GM12878 (cell line): ENCODE measurements around the gene CPNE5. TPM values are rescaled to one million over a fixed set of nuclear protein-coding genes. Genes with fewer than 3 reads are reported as not detected.

Source experiments
- ATAC-seq: fragments of 200-7000 bp; cut with Tn5 transposase; 3 replicates; pipeline ENCODE4 v1.9.1; 2020; ENCODE audit warnings: mild to moderate bottlenecking, moderate library complexity
- BruUV-seq: library from RNA; stranded (reverse); fragments of 400-500 nt; replicated peaks from 2 replicates; lab custom pipeline; 2021; lab: Mats Ljungman, UMichigan
- CTCF ChIA-PET: fragments of 300-600 bp; sonication (Branson Sonifier 250); formaldehyde crosslinking; extraction: SDS; loops from one replicate; lab custom pipeline; 2021; ENCODE audit warnings: inconsistent platforms; lab: Yijun Ruan, JAX
- POLR2A ChIA-PET: fragments of 350-600 bp; formaldehyde crosslinking; extraction: SDS; loops from one replicate; lab custom pipeline; 2021; ENCODE audit warnings: inconsistent platforms; lab: Charles Lee
- RAD21 ChIA-PET: fragments of 300-600 bp; sonication (Branson Sonifier 250); formaldehyde crosslinking; loops from one replicate; lab custom pipeline; 2023; ENCODE audit warnings: antibody characterized with exemption; ENCODE audit not compliant: unreplicated experiment; lab: Charles Lee
- SMC1A ChIA-PET: fragments of 300-600 bp; sonication (Branson Sonifier 250); formaldehyde crosslinking; loops from one replicate; lab custom pipeline; 2023; ENCODE audit not compliant: unreplicated experiment, uncharacterized antibody; lab: Charles Lee
- DNase-seq: peaks from one replicate; pipeline ENCODE4 v3.0.0-alpha.2; 2011; ENCODE audit warnings: low read depth, low spot score
- FAIRE-seq: peaks from 3 replicates; lab custom pipeline; 2011; peaks lifted over from hg19 to GRCh38; lab: Jason Lieb, UNC
- H2AFZ ChIP-seq: 2 replicates; pipeline ENCODE4 v1.6.0; 2011; ENCODE audit warnings: low read depth, low read length, control low read depth; ENCODE audit not compliant: control insufficient read depth
- H3K27ac ChIP-seq: 2 replicates; pipeline ENCODE4 v1.5.1; 2011; ENCODE audit warnings: control low read depth; ENCODE audit not compliant: control insufficient read depth, insufficient read depth
- H3K27me3 ChIP-seq, 2 experiments: replicated peaks in 1 of 2; 2 replicates each; pipeline versions ENCODE4 v1.6.0 to v1.6.1; 2011; ENCODE audit warnings: low read length in 1 of 2; ENCODE audit not compliant: control insufficient read depth in 2 of 2, insufficient read depth in 2 of 2
- H3K36me3 ChIP-seq, 2 experiments: 2 replicates each; pipeline ENCODE4 v1.5.1; 2011; ENCODE audit warnings: low read length in 1 of 2; ENCODE audit not compliant: control insufficient read depth in 2 of 2, insufficient read depth in 2 of 2
- H3K4me1 ChIP-seq: 2 replicates; pipeline ENCODE4 v1.6.1; 2011; ENCODE audit warnings: mild to moderate bottlenecking, low read length, moderate library complexity, mixed read lengths; ENCODE audit not compliant: control insufficient read depth, insufficient read depth
- H3K4me2 ChIP-seq: 2 replicates; pipeline ENCODE4 v1.6.0; 2011; ENCODE audit warnings: control low read depth; ENCODE audit not compliant: control insufficient read depth, insufficient read depth
- H3K4me3 ChIP-seq: fragments of 200-600 bp; sonication (generic); 2 replicates; pipeline ENCODE4 v1.5.1; 2016
- H3K79me2 ChIP-seq: 2 replicates; pipeline ENCODE4 v1.6.0; 2011; ENCODE audit warnings: low read length; ENCODE audit not compliant: control insufficient read depth, insufficient read depth
- H3K9ac ChIP-seq: 2 replicates; pipeline ENCODE4 v1.8.0; 2011; ENCODE audit warnings: low read length, control low read depth, mixed read lengths; ENCODE audit not compliant: control insufficient read depth, insufficient read depth
- H3K9me3 ChIP-seq: replicated peaks from 3 replicates; pipeline ENCODE4 v1.5.1; 2011; ENCODE audit warnings: mild to moderate bottlenecking, low read length; ENCODE audit not compliant: control insufficient read depth, insufficient read depth
- H4K20me1 ChIP-seq: 2 replicates; pipeline ENCODE4 v1.6.0; 2011; ENCODE audit not compliant: control insufficient read depth, insufficient read depth
- BRCA1 ChIP-seq: IDR thresholded peaks from 2 replicates; pipeline ENCODE4 v1.6.1; 2011; ENCODE audit warnings: low read depth, low read length, improper control_type of control experiment
- EP300 ChIP-seq, 2 experiments: fragments of 150-350 bp in 1 of 2; IDR thresholded peaks; 2 replicates each; pipeline ENCODE4 v1.6.1; 2011 to 2012; ENCODE audit warnings: low read depth in 2 of 2, low read length in 2 of 2, borderline replicate concordance in 1 of 2, improper control_type of control experiment in 1 of 2, inconsistent platforms in 1 of 2; ENCODE audit not compliant: control insufficient read depth in 1 of 2
- KAT2A ChIP-seq: conservative IDR thresholded peaks from 2 replicates; pipeline ENCODE4 v1.6.1; 2011; ENCODE audit warnings: low read depth, low read length; ENCODE audit not compliant: control insufficient read depth
- LARP7 ChIP-seq: fragments of 450-650 bp; IDR thresholded peaks from 2 replicates; pipeline ENCODE4 v1.6.1; 2017; ENCODE audit warnings: mild to moderate bottlenecking
- MEF2B ChIP-seq: fragments of 450-650 bp; IDR thresholded peaks from 2 replicates; pipeline ENCODE4 v1.6.1; 2018; ENCODE audit warnings: mild to moderate bottlenecking, moderate library complexity; ENCODE audit not compliant: partially characterized antibody, poor library complexity, severe bottlenecking
- MYC ChIP-seq: IDR thresholded peaks from 2 replicates; pipeline ENCODE4 v1.6.1; 2011; ENCODE audit warnings: mild to moderate bottlenecking, low read length, moderate library complexity, inconsistent platforms; ENCODE audit not compliant: insufficient read depth, insufficient replicate concordance, insufficient read length, severe bottlenecking
- NRF1 ChIP-seq: conservative IDR thresholded peaks from 2 replicates; pipeline ENCODE4 v1.6.1; 2011; ENCODE audit warnings: mild to moderate bottlenecking, low read depth, low read length, improper control_type of control experiment
- POLR2AphosphoS2 ChIP-seq: IDR thresholded peaks from 2 replicates; pipeline ENCODE4 v1.6.1; 2011; ENCODE audit warnings: low read depth, mild to moderate bottlenecking, low read length, improper control_type of control experiment, moderate library complexity
- RAD21 ChIP-seq: IDR thresholded peaks from 2 replicates; pipeline ENCODE4 v1.6.1; 2011; ENCODE audit warnings: mild to moderate bottlenecking, low read depth, low read length, moderate library complexity; ENCODE audit not compliant: insufficient read depth
- RB1 ChIP-seq: fragments of 450-650 bp; formaldehyde crosslinking; IDR thresholded peaks from 2 replicates; pipeline ENCODE4 v1.6.1; 2017; ENCODE audit warnings: mild to moderate bottlenecking, borderline replicate concordance
- RELB ChIP-seq: fragments of 450-650 bp; IDR thresholded peaks from 2 replicates; pipeline ENCODE4 v1.6.1; 2017; ENCODE audit warnings: low read depth, mild to moderate bottlenecking, moderate library complexity
- RFX5 ChIP-seq: IDR thresholded peaks from 2 replicates; pipeline ENCODE4 v1.6.1; 2011; ENCODE audit warnings: low read depth, low read length, improper control_type of control experiment
- SREBF1 ChIP-seq: IDR thresholded peaks from 2 replicates; pipeline ENCODE4 v1.6.1; 2012; ENCODE audit warnings: mild to moderate bottlenecking, low read length
- TCF3 ChIP-seq: IDR thresholded peaks from 2 replicates; pipeline ENCODE4 v1.6.1; 2012; ENCODE audit warnings: low read depth, mild to moderate bottlenecking, low read length, borderline replicate concordance; ENCODE audit not compliant: insufficient read depth
- TCF7 ChIP-seq: IDR thresholded peaks from 2 replicates; pipeline ENCODE4 v1.6.1; 2014; ENCODE audit warnings: antibody characterized with exemption, borderline replicate concordance
- YBX1 ChIP-seq: fragments of 450-650 bp; IDR thresholded peaks from 2 replicates; pipeline ENCODE4 v1.6.1; 2016; ENCODE audit warnings: antibody characterized with exemption
- ZZZ3 ChIP-seq: IDR thresholded peaks from 2 replicates; pipeline ENCODE4 v1.6.1; 2011; ENCODE audit warnings: low read depth; ENCODE audit not compliant: control insufficient read depth, insufficient read length
- WGBS: methylation state at CpG from one replicate; pipeline ENCODE4 v1.1.6; 2016; ENCODE audit warnings: low lambda C conversion rate; ENCODE audit not compliant: insufficient replicate concordance, insufficient coverage; ENCODE audit errors: missing lambda C conversion rate; 5-methylcytosine and 5-hydroxymethylcytosine counted together
- in situ Hi-C: fragments of 300-500 bp; cut with MboI; formaldehyde crosslinking; loops from 9 replicates; pipeline ENCODE4 v1.14.3; 2018; ENCODE audit warnings: mixed read lengths
- intact Hi-C: fragments of 100-400 bp; cut with micrococcal nuclease; formaldehyde crosslinking; loops from one replicate; pipeline ENCODE4 v1.14.2; 2022; ENCODE audit not compliant: unreplicated experiment
- polyA plus RNA-seq, 11 experiments: library from polyadenylated mRNA; depleted of rRNA in 4 of 11; unstranded in 6 of 11; stranded (reverse) in 5 of 11; fragments of >200 nt; fragmentation: Nextera tagmentation in 4 of 11; fragmentation: Illumina TruSeq in 1 of 11; extraction: Ambion mirVana in 4 of 11; extraction: Trizol in 1 of 11; gene quantifications; 1 replicate in 1 of 11; 2 replicates in 10 of 11; pipeline versions ENCODE4 v1.2.1 to v1.2.3, GENCODE V29; 2011 to 2016; ENCODE audit warnings: inconsistent platforms in 2 of 11, missing spikeins in 2 of 11, low read depth in 1 of 11
- total RNA-seq, 4 experiments: library from RNA; depleted of rRNA in 3 of 4; stranded (reverse); fragments of >200 nt in 3 of 4; fragmentation: Illumina TruSeq in 1 of 4; extraction: Trizol in 1 of 4; gene quantifications; 2 replicates each; pipeline versions ENCODE4 v1.2.1 to v1.2.3, GENCODE V29; 2013 to 2021
- TF ChIP-seq, protein P1 (sequence below): fragments of 450-650 bp; IDR thresholded peaks from 2 replicates; pipeline ENCODE4 v1.6.1; 2017; ENCODE audit warnings: mild to moderate bottlenecking, low read depth, inconsistent platforms; ENCODE audit not compliant: poor library complexity, severe bottlenecking

Gene CPNE5
- total and polyA plus RNA-seq, 10 of the 15 experiments (the other 5 are each of a cell fraction or from before 2014, with no cell fraction given): 2.4 to 39.1 (median 18.2) TPM

DNA sequence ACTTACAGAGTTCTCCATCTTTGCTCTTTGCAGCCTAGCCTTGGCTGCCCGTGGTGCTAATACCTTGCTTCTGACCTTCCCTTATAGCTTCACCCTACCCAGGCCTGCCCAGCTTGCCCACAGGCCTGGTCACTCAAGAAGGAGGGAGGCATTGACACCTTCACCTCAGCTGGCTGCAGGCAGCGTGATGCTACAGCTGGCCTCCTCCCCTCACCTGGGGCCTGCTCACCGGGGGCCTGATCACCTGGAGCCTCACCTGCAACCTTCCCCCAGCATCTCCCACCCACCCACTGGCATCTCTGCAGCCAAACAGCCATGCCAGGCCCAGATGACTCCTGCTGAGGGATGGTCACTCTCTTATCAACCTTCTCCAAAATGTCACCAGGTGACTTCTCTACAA lies 40.4 kb downstream of the CPNE5 start:
- Histone ChIP-seq H4K20me1 (no peaks in the 10 kb centered on the region), H2AFZ (no peak overlapping the region), H3K9me3 (no peaks in the 10 kb centered on the region), H3K4me1 (no peaks in the 10 kb centered on the region), H3K36me3 (no peaks in the 10 kb centered on the region)
- FAIRE-seq: no peak
- BruUV-seq: no TSS peak
- CTCF ChIA-PET: interaction anchor here (1.7 to 2.9 kb wide), 2 partner anchors 17 to 51 kb away, joined by 6 to 16 read pairs; no protein-coding TSS in a partner anchor
- WGBS: 21% methylated on average over 3 of the region's 3 CpGs
- SMC1A ChIA-PET: interaction anchor here (1.1 kb wide), 1 partner anchor 10 kb away, joined by 3 read pairs; no protein-coding TSS in a partner anchor
- intact Hi-C loops: no loop called here
- POLR2A ChIA-PET: no interaction called here
- RAD21 ChIA-PET: no interaction called here
- TF ChIP-seq MEF2B: no peak
- no peak for TF ChIP-seq POLR2AphosphoS2
- no peak for TF ChIP-seq LARP7
- no peak for TF ChIP-seq SREBF1
- no peak for TF ChIP-seq NRF1
- TF ChIP-seq YBX1: no peak
- TF ChIP-seq RB1: no peak
- TF ChIP-seq RFX5: no peak
- no peak for TF ChIP-seq EP300 (IDR thresholded peaks at IDR 0.05; ENCODE audit: borderline replicate concordance in 1 of 2, control insufficient read depth in 1 of 2, low read depth in 2 of 2, low read length in 2 of 2)
- TF ChIP-seq BRCA1: no peak
- no peak for TF ChIP-seq TCF3
- TF ChIP-seq RELB: no peak
- TF ChIP-seq ZZZ3: no peak
- no peak for TF ChIP-seq KAT2A
- TF ChIP-seq TCF7: no peak
- TF ChIP-seq, protein P1, sequence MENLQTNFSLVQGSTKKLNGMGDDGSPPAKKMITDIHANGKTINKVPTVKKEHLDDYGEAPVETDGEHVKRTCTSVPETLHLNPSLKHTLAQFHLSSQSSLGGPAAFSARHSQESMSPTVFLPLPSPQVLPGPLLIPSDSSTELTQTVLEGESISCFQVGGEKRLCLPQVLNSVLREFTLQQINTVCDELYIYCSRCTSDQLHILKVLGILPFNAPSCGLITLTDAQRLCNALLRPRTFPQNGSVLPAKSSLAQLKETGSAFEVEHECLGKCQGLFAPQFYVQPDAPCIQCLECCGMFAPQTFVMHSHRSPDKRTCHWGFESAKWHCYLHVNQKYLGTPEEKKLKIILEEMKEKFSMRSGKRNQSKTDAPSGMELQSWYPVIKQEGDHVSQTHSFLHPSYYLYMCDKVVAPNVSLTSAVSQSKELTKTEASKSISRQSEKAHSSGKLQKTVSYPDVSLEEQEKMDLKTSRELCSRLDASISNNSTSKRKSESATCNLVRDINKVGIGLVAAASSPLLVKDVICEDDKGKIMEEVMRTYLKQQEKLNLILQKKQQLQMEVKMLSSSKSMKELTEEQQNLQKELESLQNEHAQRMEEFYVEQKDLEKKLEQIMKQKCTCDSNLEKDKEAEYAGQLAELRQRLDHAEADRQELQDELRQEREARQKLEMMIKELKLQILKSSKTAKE: no peak
- TF ChIP-seq RAD21: no peak
- TF ChIP-seq MYC: no peak
- TF ChIP-seq, all 136 proteins: peak for 0
- ATAC-seq: no peak
- no peak overlapping the region for H3K9ac ChIP-seq
- no peak for DNase-seq
- H3K4me3 ChIP-seq: no peak overlapping the region
- H3K79me2 ChIP-seq: no peaks in the 10 kb centered on the region
- in situ Hi-C loops: no loop called here
- peaks cover 0 to 2% of the 10 kb centered on the region in 2 experiments; a peak in 3 of 4 replicates for H3K27me3 ChIP-seq
- no peak overlapping the region for H3K4me2 ChIP-seq
- H3K27ac ChIP-seq: no peak overlapping the region
